ENCODE data around the gene WDR55. TPM values are rescaled to one million over a fixed set of nuclear protein-coding genes. Genes with fewer than 3 reads are reported as not detected.
"Not testable (repeated sequence)": the region's sequence is repeated elsewhere in the genome, so short reads cannot be mapped to it uniquely, and the experiment has no call there.

The WDR55 gene, protein sequence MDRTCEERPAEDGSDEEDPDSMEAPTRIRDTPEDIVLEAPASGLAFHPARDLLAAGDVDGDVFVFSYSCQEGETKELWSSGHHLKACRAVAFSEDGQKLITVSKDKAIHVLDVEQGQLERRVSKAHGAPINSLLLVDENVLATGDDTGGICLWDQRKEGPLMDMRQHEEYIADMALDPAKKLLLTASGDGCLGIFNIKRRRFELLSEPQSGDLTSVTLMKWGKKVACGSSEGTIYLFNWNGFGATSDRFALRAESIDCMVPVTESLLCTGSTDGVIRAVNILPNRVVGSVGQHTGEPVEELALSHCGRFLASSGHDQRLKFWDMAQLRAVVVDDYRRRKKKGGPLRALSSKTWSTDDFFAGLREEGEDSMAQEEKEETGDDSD
- total RNA-seq (2021) (37.9 and 39.2 TPM in 2 replicates), Bru-seq, nascent RNA (percentile 80 among the genes with signal in this experiment), BruChase-seq, experiment 1, labeled RNA remaining after a 2-hour chase (percentile 85 among the genes with signal in this experiment), BruChase-seq, experiment 2, labeled RNA remaining after a 6-hour chase (percentile 91 among the genes with signal in this experiment)
- long read RNA-seq, full-length matches to known transcripts, result 26 of 59 reads
- long read RNA-seq, partial matches to known transcripts, result 9 of 59 reads
- long read RNA-seq, other reads (novel, unspliced or antisense), result 24 of 59 reads

DNA sequence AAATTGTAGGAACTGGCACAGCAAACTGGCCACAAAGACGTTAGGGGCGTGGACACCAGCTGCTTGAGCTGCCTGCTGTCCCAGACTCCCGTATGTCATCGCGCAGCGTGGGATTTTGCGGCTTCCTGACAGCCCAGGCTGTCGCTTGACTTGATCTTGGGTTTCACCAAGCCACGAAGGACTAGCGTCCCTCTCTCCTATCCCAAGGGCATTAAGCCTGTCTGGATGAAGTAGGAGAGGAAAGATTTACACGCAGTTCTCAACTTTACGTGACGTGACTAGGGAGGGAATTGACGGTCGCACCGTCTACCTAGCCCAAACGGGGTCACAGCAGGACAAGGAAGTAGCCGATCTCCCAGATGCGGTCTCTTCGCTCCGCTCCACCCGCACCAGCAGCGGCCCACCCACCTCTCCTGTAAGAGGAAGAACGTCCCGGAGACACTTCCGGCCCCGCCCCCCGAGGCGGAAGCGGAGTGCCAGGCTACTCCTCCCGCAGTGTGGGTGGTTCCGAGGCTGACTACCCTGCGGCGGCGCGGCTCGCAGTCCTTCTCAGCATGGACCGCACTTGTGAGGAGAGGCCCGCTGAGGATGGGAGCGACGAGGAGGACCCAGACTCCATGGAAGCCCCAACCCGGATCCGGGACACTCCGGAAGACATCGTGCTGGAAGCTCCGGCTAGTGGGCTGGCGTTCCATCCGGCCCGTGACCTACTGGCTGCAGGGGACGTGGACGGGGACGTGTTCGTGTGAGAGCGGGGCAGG is at the start of gene WDR55:
TSS of gene WDR55 (plus strand) at position 546 of the 761 bp plus-strand sequence. CDS start at position 555, 9 bp downstream.
- CTCF ChIA-PET, result interaction anchor here (0.7 kb wide), 1 partner anchor 17 kb away, joined by 4 read pairs; the partner anchor contains the start of genes IK and NDUFA2
- Histone ChIP-seq H3K4me2 (peak within 1 kb of the TSS; percentile 95), H3K4me1 (replicated peaks; ENCODE audit: insufficient read depth) (peaks cover 13% of the 10 kb centered on the region), H3K4me3 (peak within 1 kb of the TSS; percentile 87), H3K9me3 (ENCODE audit: insufficient read depth, low read depth) (no peaks in the 10 kb centered on the region), H3K36me3 (ENCODE audit: low read depth) (peaks cover 21% of the 10 kb centered on the region; the same call in 1 of the 2 replicates), H3K27ac (peak within 1 kb of the TSS; percentile 69), H2AFZ (peak within 1 kb of the TSS; percentile 92), H3F3A (ENCODE audit: insufficient read depth, low read depth) (peaks cover 21% of the 10 kb centered on the region), H3K9me2 (ENCODE audit: insufficient read depth) (no peaks in the 10 kb centered on the region), H4K20me1 (ENCODE audit: insufficient read depth) (no peaks in the 10 kb centered on the region; the same call in 1 of the 2 replicates), H3K79me2 (ENCODE audit: low read depth) (peaks cover 32% of the 10 kb centered on the region), H3K27me3 (ENCODE audit: insufficient read depth, low read depth) (no peaks in the 10 kb centered on the region)
- intact Hi-C loops (cut with micrococcal nuclease; ENCODE audit: unreplicated experiment), result loop anchor here (2.0 kb wide), 1 partner anchor 54 kb away; no protein-coding TSS in a partner anchor
- BruUV-seq (replicated peaks), result TSS peak; percentile 83
- POLR2A ChIA-PET (ENCODE audit: unreplicated experiment), result interaction anchor here (0.6 to 1.1 kb wide), 5 partner anchors 17 to 124 kb away, joined by 3 to 6 read pairs (median 5); partner anchors contain the start of gene IK
- peak; percentile 91 to 95 for DNase-seq
- TF ChIP-seq EZH2 (IDR thresholded peaks at IDR 0.05; ENCODE audit: low read depth), result no peak
- TF ChIP-seq, protein P1, sequence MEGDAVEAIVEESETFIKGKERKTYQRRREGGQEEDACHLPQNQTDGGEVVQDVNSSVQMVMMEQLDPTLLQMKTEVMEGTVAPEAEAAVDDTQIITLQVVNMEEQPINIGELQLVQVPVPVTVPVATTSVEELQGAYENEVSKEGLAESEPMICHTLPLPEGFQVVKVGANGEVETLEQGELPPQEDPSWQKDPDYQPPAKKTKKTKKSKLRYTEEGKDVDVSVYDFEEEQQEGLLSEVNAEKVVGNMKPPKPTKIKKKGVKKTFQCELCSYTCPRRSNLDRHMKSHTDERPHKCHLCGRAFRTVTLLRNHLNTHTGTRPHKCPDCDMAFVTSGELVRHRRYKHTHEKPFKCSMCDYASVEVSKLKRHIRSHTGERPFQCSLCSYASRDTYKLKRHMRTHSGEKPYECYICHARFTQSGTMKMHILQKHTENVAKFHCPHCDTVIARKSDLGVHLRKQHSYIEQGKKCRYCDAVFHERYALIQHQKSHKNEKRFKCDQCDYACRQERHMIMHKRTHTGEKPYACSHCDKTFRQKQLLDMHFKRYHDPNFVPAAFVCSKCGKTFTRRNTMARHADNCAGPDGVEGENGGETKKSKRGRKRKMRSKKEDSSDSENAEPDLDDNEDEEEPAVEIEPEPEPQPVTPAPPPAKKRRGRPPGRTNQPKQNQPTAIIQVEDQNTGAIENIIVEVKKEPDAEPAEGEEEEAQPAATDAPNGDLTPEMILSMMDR (conservative IDR thresholded peaks at IDR 0.05), result no peak

DNA sequence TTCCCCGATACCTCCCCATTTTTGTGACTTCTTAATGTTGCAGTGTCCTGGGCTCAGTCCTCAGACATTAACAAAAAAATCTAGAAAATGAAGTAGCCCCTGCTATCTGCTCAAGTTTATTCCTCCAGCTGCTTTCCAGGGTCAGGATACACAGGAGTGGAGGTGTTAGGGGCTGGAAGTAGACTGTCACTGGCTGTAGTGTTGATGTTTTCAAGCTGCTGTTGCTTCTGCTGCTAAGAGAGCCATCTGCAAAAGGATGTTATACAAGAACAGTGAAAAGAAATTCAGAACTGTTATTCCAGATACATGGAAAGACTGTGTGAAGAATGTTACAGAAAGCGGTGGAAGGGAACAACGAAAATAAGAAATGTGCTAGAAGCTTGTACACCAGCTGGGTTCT is 42.4 kb upstream of the WDR55 start:
- no TSS peak for BruUV-seq (replicated peaks)
- no peaks in the 10 kb centered on the region; the same call in 1 of the 2 replicates for H3F3A ChIP-seq (ENCODE audit: insufficient read depth, low read depth)
- peaks cover 13% of the 10 kb centered on the region for H3K9me3 ChIP-seq (ENCODE audit: insufficient read depth, low read depth)
- H2AFZ ChIP-seq, result no peak overlapping the region
- no peak for DNase-seq
- H3K4me3 ChIP-seq, result no peak overlapping the region
- no peak overlapping the region for H3K4me2 ChIP-seq
- H3K27ac ChIP-seq, result no peak overlapping the region
- no peaks in the 10 kb centered on the region for H3K36me3 ChIP-seq (ENCODE audit: low read depth)
- no peaks in the 10 kb centered on the region for H3K9me2 ChIP-seq (ENCODE audit: insufficient read depth)
- ChIA-PET CTCF (interaction anchor here (0.6 kb wide), 1 partner anchor 27 kb away, joined by 5 read pairs; no protein-coding TSS in a partner anchor), POLR2A (ENCODE audit: unreplicated experiment) (no interaction called here)
- no peaks in the 10 kb centered on the region for H3K4me1 ChIP-seq (replicated peaks; ENCODE audit: insufficient read depth)
- peaks cover 3% of the 10 kb centered on the region; the same call in 1 of the 2 replicates for H3K27me3 ChIP-seq (ENCODE audit: insufficient read depth, low read depth)
- H3K79me2 ChIP-seq (ENCODE audit: low read depth), result no peaks in the 10 kb centered on the region
- TF ChIP-seq, protein P1 (conservative IDR thresholded peaks at IDR 0.05), result no peak
- TF ChIP-seq EZH2 (IDR thresholded peaks at IDR 0.05; ENCODE audit: low read depth), result no peak
- intact Hi-C loops (cut with micrococcal nuclease; ENCODE audit: unreplicated experiment), result no loop called here
- H4K20me1 ChIP-seq (ENCODE audit: insufficient read depth), result no peaks in the 10 kb centered on the region

DNA sequence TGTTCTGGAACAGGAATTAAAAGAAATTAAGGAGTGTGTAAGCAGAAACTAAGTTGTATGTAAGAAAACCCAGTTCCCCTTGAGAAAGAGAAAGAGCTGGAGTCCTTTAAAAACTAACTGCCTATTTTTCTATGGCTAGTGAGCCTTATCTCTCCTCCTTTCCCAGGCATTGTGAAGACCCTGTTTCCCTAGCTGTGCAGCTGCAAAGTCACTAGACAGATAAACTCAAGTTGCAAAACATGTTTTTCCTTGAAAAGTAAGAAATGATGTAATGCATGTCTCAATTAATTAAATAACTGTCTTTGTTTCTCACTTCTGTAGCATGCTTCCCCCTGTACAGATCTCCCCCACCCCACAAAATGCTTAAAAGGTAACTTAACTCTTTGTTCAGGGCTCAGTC is 41.6 kb upstream of the WDR55 start:
- H3K9me2 ChIP-seq (ENCODE audit: insufficient read depth); H3F3A ChIP-seq (ENCODE audit: insufficient read depth, low read depth); H3K27me3 ChIP-seq (ENCODE audit: insufficient read depth, low read depth); H3K36me3 ChIP-seq (ENCODE audit: low read depth); intact Hi-C loops (cut with micrococcal nuclease; ENCODE audit: unreplicated experiment); DNase-seq; POLR2A ChIA-PET (ENCODE audit: unreplicated experiment); H4K20me1 ChIP-seq (ENCODE audit: insufficient read depth); H3K79me2 ChIP-seq (ENCODE audit: low read depth); H3K4me1 ChIP-seq (replicated peaks; ENCODE audit: insufficient read depth); BruUV-seq (replicated peaks); H3K4me3 ChIP-seq; H2AFZ ChIP-seq; H3K4me2 ChIP-seq; H3K27ac ChIP-seq: not testable (repeated sequence)
- peaks cover 19% of the 10 kb centered on the region for H3K9me3 ChIP-seq (ENCODE audit: insufficient read depth, low read depth)
- CTCF ChIA-PET, result interaction anchor here (0.6 kb wide), 1 partner anchor 31 kb away, joined by 8 read pairs; no protein-coding TSS in a partner anchor

DNA sequence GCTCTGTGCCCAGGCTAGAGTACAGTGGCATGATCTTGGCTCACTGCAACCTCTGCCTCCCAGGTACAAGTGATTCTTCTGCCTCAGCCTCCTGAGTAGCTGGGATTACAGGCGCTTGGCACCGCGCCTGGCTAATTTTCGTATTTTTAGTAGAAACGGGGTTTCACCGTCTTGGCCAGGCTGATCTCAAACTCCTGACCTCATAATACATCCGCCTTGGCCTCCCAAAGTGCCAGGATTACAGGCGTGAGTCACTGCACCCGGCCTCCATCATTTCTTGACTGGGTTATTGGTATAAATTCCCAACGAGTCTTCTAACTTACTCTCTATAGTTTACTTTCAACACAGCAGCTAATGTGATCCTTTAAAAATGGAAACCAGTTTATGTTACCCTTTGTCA is 39.8 kb upstream of the WDR55 start:
- CTCF ChIA-PET; H3K36me3 ChIP-seq (ENCODE audit: low read depth); DNase-seq; H4K20me1 ChIP-seq (ENCODE audit: insufficient read depth); H3K79me2 ChIP-seq (ENCODE audit: low read depth); H3K4me1 ChIP-seq (replicated peaks; ENCODE audit: insufficient read depth); H3K27ac ChIP-seq; H3K4me3 ChIP-seq; H3K4me2 ChIP-seq; intact Hi-C loops (cut with micrococcal nuclease; ENCODE audit: unreplicated experiment); H3K27me3 ChIP-seq (ENCODE audit: insufficient read depth, low read depth); BruUV-seq (replicated peaks); H3F3A ChIP-seq (ENCODE audit: insufficient read depth, low read depth); H3K9me2 ChIP-seq (ENCODE audit: insufficient read depth): not testable (repeated sequence)
- peaks cover 22% of the 10 kb centered on the region for H3K9me3 ChIP-seq (ENCODE audit: insufficient read depth, low read depth)
- 0 out of 2 replicates have a peak overlapping the region, but pooled peaks have one; percentile 23 for H2AFZ ChIP-seq
- POLR2A ChIA-PET (ENCODE audit: unreplicated experiment), result interaction anchor here (0.6 kb wide), 1 partner anchor 23 kb away, joined by 4 read pairs; the partner anchor contains the start of gene IK
